ENCODE data around the gene ANAPC2.

ANAPC2 gene

GRCh38 chr9:137227054-137227852, 38.9 kb upstream of the ANAPC2 start, which contains the start of gene RNF224:
Gene RNF224, plus strand, starts transcription at chr9:137227502. Its CDS starts 834 bp downstream, at chr9:137228336.
- no peak for DNase-seq

- no peak for DNase-seq
Measured at GRCh38 chr9:137226338-137227053, 38.1 kb upstream of the ANAPC2 start.

GRCh38 chr9:137225699-137226331, 37.5 kb upstream of the ANAPC2 start:
- DNase-seq, result no peak

GRCh38 chr9:137224830-137225694, 36.7 kb upstream of the ANAPC2 start, which contains the start of gene CYSRT1:
Gene CYSRT1, plus strand, starts transcription at chr9:137225174. Its CDS starts 448 bp downstream, at chr9:137225622.
- DNase-seq, result no peak

GRCh38 chr9:137223078-137223970, 35.0 kb upstream of the ANAPC2 start:
- peak; percentile 89 for DNase-seq

- DNase-seq, result no peak
Measured at GRCh38 chr9:137222190-137223077, 34.1 kb upstream of the ANAPC2 start, which contains the start of gene RNF208. Gene RNF208, minus strand, starts transcription at chr9:137222240. Its CDS starts 1,028 bp downstream, at chr9:137221212.

DNA sequence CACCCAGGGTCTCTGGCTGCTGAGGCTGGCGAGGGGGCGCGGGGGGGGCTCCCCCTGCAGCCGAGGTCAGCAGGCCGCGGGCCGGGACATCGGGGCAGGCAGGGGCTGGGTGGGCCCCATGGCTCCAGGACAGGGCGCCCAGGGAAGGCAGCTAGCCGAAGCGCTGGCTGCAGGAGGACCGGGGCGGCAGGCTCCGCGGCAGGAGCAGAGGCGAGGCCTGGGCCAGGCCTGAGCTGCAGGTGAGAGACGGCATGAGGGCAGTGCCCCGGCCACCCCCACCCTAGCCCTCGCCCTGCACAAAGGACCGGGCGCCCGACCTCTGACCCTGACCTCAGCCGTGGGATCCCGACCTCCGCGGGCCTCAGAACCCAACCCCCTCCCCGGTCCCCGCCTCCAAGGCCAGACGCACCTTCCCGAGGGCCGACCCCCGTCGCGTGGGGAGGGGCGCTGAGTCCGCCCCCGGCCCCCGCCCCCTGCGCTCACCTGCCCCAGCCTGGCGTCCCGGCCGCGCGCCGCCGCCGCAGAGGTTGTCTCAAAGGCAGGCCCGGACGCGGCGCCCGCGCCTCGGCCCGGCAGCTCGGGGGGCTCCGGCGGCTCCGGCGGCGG, 33.2 kb upstream of the ANAPC2 start:
- DNase-seq, result no peak

- no peak for DNase-seq
Measured at GRCh38 chr9:137221095-137221505, 32.7 kb upstream of the ANAPC2 start.

GRCh38 chr9:137220317-137221094, 32.1 kb upstream of the ANAPC2 start:
- no peak for DNase-seq

- no peak for DNase-seq
Measured at GRCh38 chr9:137219757-137220316, 31.5 kb upstream of the ANAPC2 start.

GRCh38 chr9:137218754-137219271, 30.5 kb upstream of the ANAPC2 start:
- no peak for DNase-seq

DNA sequence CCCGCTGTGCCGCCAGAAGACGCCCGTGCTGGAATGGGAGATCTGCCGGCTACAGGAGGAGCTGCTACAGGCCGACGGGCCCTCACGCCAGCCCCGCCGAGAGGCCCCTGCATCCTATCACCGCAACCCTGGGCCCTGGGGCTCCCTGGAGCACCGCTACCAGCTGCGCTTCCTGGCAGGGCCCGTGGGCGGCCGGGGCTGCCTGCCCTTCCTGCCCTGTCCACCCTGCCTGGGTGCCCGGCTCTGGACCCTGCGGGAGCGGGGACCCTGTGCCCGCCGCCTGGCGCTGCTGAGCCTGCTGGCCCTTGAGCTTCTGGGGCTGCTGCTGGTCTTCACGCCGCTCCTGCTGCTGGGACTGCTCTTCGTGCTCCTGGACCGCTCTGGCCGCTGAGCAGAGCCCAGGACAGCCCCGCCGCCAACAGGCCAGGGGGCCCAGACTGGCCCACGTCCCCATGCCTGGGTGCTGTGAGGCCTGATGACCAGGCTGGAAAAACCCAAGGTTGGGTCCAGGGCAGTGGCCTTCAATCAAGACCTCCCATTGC, 29.9 kb upstream of the ANAPC2 start:
- no peak for DNase-seq

- DNase-seq, result no peak
Measured at GRCh38 chr9:137217276-137218211, 29.2 kb upstream of the ANAPC2 start.

GRCh38 chr9:137216188-137216965, 28.0 kb upstream of the ANAPC2 start:
- no peak for DNase-seq

DNA sequence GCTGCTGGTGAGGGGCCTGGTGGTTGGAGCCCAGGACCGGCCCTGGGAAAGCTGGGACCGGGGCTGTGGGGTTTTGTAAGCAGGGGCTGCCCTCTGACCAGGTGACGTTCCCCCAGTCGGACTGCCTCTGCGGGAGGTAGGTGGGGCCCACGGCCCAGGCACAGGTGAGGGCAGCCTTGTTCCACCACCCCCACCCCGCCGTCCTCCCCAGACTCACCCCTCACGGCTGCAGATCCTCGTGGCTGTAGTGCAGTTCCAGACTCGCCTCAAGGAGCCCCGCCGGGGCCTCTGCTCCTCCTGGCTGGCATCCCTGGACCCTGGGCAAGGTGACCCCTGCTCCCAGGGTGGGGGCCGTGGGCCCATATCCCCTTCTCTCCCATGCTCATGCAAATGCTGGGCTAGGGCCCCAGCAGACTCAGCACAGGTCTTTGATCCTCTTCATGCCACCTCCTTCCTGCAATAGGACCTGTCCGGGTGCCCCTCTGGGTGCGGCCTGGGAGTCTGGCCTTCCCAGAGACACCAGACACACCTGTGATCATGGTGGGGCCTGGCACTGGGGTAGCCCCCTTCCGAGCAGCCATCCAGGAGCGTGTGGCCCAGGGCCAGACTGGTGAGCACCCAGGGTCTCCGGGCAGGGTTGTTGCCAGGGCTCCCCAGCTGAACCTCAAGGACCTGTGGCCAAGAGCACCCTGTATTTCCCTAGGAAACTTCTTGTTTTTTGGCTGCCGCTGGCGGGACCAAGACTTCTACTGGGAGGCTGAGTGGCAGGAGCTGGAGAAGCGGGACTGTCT, 27.0 kb upstream of the ANAPC2 start:
- no peak for DNase-seq
